Retinal pigment epithelial cell (primary cell): ENCODE measurements around the gene ZFP57.
"Not testable (repeated sequence)": the region's sequence is repeated elsewhere in the genome, so short reads cannot be mapped to it uniquely, and the experiment has no call there.

Experiments
- DNase-seq: peaks from one replicate; pipeline ENCODE4 v3.0.0-alpha.2; 2010; ENCODE audit warnings: low read depth
- H3K4me3 ChIP-seq: 2 replicates; pipeline ENCODE4 v1.5.1; 2011; ENCODE audit warnings: mild to moderate bottlenecking, low read length, control low read depth, moderate library complexity
- TF ChIP-seq, protein P1 (sequence below): conservative IDR thresholded peaks from 2 replicates; pipeline ENCODE4 v1.5.1; 2011; ENCODE audit warnings: low read depth, low read length, control low read depth, inconsistent platforms

The ZFP57 gene

DNA sequence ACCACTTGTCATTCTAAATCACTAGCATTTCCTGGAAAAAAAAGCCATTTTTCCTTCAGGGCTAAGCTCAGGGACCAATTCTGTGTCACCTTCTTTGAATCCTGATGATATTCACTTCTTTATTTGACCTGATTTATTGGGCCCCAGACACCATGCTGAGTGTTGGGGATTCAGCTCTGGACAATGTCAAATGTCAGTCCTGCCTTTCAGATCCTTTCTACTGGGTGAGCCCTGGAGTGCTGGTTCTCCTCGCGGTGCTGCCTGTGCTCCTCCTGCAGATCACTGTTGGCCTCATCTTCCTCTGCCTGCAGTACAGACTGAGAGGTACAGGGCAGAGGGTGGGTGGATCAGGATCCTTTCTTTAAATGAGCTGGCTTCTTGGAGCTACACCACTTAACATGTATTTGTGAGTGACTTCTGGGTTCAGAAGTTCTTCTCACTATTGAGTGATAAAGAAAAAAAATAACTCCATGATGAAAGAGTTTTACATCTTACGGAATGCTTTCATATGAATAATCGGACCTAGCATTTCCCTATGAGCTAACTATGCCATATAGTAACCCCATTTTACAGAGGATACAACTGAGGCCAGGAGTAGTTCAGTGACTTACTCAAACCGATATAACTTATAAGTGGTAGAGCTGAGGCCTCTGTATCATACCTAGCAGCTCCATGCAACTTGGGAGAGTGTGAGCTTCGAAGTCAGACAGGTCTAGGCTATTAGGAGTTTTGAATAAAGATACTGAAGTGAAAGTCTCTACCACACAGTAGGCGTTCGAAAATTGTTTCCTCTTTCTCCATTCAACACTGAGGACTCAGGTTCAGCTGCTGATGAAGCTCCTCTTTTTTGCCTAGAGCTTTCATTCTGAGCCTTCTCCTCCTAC lies 14.8 kb downstream of the ZFP57 start:
- no peak overlapping the region for H3K4me3 ChIP-seq
- TF ChIP-seq, protein P1, sequence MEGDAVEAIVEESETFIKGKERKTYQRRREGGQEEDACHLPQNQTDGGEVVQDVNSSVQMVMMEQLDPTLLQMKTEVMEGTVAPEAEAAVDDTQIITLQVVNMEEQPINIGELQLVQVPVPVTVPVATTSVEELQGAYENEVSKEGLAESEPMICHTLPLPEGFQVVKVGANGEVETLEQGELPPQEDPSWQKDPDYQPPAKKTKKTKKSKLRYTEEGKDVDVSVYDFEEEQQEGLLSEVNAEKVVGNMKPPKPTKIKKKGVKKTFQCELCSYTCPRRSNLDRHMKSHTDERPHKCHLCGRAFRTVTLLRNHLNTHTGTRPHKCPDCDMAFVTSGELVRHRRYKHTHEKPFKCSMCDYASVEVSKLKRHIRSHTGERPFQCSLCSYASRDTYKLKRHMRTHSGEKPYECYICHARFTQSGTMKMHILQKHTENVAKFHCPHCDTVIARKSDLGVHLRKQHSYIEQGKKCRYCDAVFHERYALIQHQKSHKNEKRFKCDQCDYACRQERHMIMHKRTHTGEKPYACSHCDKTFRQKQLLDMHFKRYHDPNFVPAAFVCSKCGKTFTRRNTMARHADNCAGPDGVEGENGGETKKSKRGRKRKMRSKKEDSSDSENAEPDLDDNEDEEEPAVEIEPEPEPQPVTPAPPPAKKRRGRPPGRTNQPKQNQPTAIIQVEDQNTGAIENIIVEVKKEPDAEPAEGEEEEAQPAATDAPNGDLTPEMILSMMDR = no peak
- DNase-seq = no peak

DNA sequence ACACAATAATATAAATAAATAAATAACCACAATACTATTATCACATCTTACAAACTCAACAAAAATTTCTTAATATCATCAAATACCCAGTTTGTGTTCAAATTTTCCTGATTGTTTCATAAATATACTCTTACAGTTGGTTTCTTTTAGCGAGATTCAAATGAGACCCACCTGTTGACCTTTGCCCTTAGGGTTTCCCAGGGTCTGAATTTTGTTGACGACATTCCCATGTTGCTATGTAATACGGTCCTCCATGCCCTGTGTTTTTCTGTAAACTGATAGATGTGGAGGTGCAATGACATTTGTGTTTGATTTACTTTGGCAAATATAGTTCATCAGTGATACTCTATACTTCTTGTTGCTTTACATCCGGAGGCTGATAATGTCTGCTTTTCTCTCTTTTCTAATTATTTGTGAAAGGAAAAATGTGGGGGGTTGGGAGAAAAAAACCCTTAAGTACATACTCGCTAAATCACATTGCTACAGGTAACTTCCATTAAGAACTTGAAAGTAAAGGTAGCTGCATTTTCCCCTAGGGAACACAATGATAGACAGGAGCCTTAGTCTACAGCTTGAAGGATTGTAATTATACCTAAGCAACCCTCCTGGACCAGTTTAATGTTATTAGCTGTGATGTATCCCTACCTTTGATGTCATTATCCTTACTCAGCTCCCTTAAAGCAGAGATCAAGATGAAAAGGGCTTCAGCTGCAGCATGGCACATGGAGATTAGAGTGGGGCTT lies 17.5 kb downstream of the ZFP57 start:
- TF ChIP-seq, protein P1 = no peak

DNA sequence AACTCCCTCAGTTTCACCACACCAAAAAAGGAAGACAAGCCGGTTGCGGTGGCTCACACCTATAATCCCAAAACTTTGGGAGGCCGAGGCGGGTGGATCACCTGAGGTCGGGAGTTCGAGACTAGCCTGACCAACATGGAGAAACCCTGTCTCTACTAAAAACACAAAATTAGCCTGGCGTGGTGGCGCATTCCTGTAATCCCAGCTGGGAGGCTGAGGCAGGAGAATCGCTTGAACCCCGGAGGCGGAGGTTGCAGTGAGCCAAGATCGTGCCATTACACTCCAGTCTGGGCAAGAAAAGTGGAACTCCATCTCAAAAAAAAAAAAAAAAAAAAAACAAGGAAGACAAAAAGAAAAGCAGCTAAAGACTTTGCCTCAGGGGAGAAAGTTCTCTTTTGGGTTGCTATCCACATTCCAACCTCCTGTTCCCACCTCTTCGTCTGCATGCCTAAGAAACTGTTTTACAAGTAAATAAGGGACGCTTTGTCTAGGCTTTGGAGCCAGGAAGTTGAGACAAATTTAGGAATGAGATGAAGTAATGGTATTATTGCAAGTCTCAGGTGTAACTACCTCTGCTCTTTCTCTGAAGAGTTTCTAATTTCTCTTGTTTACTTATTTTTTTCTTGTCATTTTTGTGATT lies 19.3 kb downstream of the ZFP57 start:
- H3K4me3 ChIP-seq, DNase-seq: not testable (repeated sequence)

More for the DNA sequence above, 17.5 kb downstream of the ZFP57 start:
- no peak for DNase-seq
- no peak overlapping the region for H3K4me3 ChIP-seq

DNA sequence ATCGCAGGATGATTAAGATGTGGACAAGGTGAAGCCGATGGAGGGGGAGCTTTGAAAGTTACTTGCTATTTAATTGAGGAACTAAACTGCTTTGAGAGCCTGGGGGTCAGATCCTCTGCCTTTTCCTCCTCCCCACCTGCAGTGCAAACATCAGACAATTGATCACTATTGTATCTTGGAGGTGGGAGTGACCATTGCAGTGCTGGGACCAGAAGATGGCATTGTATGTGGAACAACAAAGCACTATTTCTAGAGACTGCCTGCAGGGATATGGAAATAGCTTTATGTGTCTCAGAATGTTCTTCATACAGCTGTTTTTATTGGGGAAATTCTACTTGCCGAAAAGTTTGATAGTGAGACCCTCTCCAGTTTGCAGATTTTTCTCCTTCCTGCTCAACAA lies 19.9 kb downstream of the ZFP57 start:
- no peak for DNase-seq
- H3K4me3 ChIP-seq = no peak overlapping the region
- TF ChIP-seq, protein P1 = no peak

DNA sequence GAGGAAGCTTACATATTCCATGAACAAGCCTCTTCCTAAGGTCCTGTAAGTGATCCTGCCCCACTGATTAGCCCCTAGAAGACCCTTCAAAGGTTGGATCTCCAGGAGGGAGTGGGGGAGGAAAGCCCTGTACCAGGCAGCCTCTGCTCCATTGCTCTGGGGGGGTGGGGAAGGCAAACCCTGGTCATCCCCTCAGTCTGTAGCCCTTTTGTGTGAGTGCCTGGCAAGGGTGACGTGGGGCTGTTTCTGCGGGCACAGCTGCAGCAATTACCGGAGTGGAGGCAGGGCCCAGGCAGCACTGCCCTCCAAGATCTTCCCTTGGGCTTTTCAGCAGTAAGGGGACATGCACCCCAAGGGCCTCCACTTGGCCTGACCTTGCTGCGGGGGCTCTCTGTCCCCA lies 24.2 kb downstream of the ZFP57 start, which contains the start of gene MOG:
Gene MOG, plus strand, starts transcription at position 295 of the 400 bp plus-strand sequence. CDS start 118 bp downstream, outside the sequence.
- DNase-seq = no peak
- H3K4me3 ChIP-seq = no peak within 1 kb of the TSS
- TF ChIP-seq, protein P1 = no peak

DNA sequence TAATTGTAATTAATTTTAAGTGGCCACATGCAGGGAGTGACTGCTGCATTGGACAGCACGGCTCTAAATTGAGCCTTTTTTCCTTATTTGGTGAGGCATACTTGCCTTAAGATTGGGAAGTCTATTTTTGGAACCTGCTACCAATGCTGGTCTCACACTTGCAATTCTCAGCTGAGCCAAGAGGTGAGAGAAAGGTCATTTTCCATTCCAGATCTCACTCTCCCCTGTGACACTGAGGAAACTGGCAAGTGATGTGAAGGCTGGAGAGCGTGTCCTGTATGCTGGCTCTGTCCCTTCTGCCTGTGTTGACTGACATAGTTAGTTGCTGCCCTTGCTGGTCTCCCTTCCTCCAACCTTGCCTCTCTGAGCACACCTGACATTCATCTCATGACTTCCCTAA lies 24.8 kb downstream of the ZFP57 start:
- no peak for DNase-seq
- no peak overlapping the region for H3K4me3 ChIP-seq
- TF ChIP-seq, protein P1 = no peak

DNA sequence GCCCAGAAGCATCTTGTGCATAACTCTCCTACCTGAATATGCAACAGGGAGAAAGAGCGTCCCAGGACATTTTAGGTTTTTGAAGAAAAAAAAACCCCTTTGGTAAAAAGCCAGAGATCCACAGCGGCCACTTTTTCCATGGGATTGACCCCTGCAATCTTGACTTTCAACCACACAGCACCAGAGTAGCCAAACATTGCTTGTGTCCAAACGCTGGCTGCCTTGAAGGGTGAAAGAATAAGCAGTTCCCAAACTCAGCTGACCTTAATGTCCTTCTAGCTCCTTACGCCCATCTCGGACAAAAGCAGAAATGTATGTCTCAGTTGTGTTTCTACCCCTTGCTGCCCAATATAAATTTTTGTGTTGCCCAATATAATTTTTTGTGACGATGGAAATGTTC lies 25.3 kb downstream of the ZFP57 start:
- TF ChIP-seq, protein P1 = no peak
- H3K4me3 ChIP-seq = no peak overlapping the region
- DNase-seq = no peak
